ENCODE measurements around the gene FBXO36.

GRCh38 chr2:229974266-229974665 lies 52.0 kb downstream of the FBXO36 start:
- TF ChIP-seq CTCF (IDR thresholded peaks at IDR 0.05; ENCODE audit: control extremely low read depth in 1 of 3, insufficient read depth in 1 of 3, low read depth in 1 of 3, low read length in 3 of 3) (peak in 2 of 3 experiments; percentile 31 to 38; a peak in 2 of 4 replicates), POLR2A (IDR thresholded peaks at IDR 0.05; ENCODE audit: control extremely low read depth in 1 of 2, low read depth in 2 of 2, low read length in 2 of 2) (no peak), BCL11A (IDR thresholded peaks at IDR 0.05; ENCODE audit: low read depth in 2 of 2, low read length in 2 of 2) (no peak), CREB1 (IDR thresholded peaks at IDR 0.05) (no peak), SP2 (IDR thresholded peaks at IDR 0.05; ENCODE audit: low read length) (no peak)
